GM23248 (cell line): ENCODE results near the gene SHFL.

Source experiments
- EZH2 ChIP-seq: fragments of 200-600 bp; sonication (generic); IDR thresholded peaks from 2 replicates; pipeline ENCODE4 v1.6.1; 2018; ENCODE audit warnings: antibody characterized with exemption, mild to moderate bottlenecking; ENCODE audit not compliant: insufficient read depth, poor library complexity, severe bottlenecking
- EZH2phosphoT487 ChIP-seq: fragments of 200-600 bp; sonication (generic); IDR thresholded peaks from 2 replicates; pipeline ENCODE4 v1.6.1; 2018; ENCODE audit warnings: antibody characterized with exemption, moderate library complexity, mild to moderate bottlenecking, low read depth; ENCODE audit not compliant: insufficient read depth

GRCh38 chr19:10134040-10134439 lies 47.9 kb downstream of the SHFL start:
- TF ChIP-seq EZH2phosphoT487, result no peak
- no peak for TF ChIP-seq EZH2
